Hematopoietic multipotent progenitor cell treated with erythropoietin and hydrocortisone succinate and interleukin-3 and kit ligand, for 15 days (in vitro differentiated cells): Measurements from ENCODE around the gene MRPL17.

Source experiments
- DNase-seq: peaks from one replicate; pipeline ENCODE4 v3.0.0-alpha.2; 2015; ENCODE audit warnings: low spot score

MRPL17 gene

GRCh38 chr11:6654281-6655019 is 28.7 kb downstream of the MRPL17 start:
- DNase-seq = no peak

DNA sequence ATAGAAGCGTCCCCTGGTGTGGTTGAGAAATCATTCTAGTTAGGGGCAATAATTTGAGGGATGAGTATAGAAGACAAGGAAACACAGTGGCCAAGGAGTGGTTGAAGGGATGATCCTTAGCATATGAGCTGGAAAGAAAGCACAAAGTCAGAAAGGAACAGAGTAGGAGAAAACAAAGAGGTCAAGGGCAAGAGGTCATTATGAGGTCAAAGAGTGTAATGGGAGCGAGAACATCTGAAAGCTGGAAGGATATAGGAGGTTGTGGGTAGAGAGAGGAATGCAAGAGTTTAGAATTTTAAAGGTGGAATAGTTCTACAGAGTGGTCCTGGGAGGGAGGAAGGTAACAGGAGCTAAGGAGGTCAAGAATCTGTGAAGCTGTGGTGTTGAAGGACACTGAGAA is 29.5 kb downstream of the MRPL17 start:
- DNase-seq = no peak

DNA sequence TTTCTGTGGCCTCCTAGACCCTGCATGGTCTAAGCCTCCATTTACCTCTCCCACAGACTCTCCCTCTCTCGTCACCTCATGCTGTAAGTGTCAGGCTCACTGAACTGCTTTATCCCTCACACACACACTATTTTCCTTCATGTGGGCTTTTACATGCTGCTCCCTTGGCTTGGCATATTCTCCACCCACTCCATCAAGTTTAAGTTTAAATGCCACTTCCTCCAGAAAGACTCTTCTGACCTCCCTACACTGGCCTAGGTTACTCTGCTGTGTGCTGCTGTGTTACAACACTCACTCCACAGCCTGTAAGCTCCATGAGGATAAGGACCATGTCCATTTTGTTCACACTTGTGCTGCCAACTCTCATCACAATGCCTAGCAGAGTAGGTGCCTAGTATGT is 30.0 kb downstream of the MRPL17 start:
- DNase-seq = no peak

GRCh38 chr11:6652182-6652581 is 31.0 kb downstream of the MRPL17 start:
- no peak for DNase-seq

- DNase-seq = no peak
Observed at GRCh38 chr11:6650980-6651379, 32.2 kb downstream of the MRPL17 start.

GRCh38 chr11:6650104-6650503 is 33.0 kb downstream of the MRPL17 start:
- DNase-seq = no peak

DNA sequence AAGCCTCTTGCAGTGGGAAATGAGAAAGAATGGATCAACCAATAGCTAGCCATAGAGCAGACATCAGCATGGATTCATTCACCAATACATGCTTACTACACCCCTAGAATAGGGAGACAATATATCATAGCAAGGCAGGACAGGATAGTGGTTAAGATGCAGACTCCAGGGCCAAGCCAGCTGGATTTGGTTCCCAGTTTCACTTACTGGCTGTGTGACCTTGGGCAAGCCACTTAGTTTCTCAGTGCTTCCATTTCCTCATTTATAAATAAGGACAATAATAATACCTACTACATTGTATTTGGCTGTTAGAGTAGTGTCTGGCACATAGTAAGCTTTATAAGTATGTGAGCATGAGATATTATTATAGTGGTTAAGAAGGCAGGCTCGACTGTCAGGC is 34.6 kb downstream of the MRPL17 start:
- DNase-seq = no peak

GRCh38 chr11:6647836-6648235 is 35.3 kb downstream of the MRPL17 start:
- DNase-seq = no peak

DNA sequence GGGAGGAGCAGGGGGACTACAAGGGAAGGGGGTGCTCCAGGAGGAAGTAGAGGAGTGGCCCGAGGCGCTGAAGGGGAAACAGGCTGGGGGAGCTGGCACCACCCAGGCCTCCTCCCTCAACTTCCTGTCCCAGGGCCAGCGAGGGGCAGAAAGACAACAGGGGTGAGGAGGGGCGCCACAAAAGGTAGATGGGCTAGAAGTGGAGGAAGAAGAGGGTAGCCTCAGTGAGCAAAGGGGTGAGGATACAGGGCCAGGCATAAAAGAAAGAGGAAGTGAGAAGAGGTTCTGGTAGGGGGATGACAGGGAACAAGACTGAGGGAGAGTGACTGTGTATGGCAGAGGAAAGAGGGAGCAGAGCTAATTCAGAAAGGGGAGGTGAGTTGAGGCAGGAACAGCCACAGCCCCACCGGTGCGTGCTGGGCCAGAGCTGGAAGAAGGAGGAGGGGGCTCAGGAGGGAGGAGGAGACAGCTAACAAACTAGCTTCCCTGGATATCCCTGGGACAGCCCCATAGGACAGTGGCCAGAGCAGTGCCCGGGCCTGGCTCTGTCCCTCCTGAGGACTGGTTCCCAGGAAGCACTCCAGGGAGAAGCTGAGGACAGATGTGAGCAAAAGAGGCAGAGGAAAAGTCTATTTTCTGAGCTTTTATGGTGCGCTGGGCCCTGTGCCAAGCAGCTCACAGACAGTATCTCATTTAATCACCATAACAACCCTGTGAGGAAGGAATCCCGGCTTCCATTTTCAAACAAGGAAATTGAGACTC is 36.0 kb downstream of the MRPL17 start:
- no peak for DNase-seq

DNA sequence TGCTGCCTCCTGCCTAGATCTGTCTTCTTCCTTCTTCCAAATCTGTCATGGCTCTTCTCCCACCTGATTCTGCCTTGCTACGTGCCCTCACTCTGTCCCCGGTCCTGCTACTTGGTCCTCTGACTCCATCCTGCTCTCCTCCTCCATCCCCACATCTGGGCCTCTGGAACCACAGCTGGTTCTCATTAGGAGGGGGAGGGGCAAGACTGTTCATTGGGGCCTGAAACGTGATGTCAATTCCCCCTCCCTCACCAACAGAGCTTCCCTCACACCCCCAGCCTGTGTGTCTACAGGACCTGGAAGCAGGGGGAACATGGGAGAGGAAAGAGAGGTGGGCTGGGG is 36.6 kb downstream of the MRPL17 start:
- no peak for DNase-seq

- DNase-seq = no peak
Observed at GRCh38 chr11:6646071-6646470, 37.1 kb downstream of the MRPL17 start.

- DNase-seq = no peak
Observed at GRCh38 chr11:6642957-6643356, 40.2 kb downstream of the MRPL17 start.

GRCh38 chr11:6640985-6641701 is 42.0 kb downstream of the MRPL17 start:
- DNase-seq = no peak

- no peak for DNase-seq
Observed at GRCh38 chr11:6640036-6640984, 42.8 kb downstream of the MRPL17 start.

GRCh38 chr11:6638429-6638828 is 44.7 kb downstream of the MRPL17 start:
- DNase-seq = peak; percentile 36

DNA sequence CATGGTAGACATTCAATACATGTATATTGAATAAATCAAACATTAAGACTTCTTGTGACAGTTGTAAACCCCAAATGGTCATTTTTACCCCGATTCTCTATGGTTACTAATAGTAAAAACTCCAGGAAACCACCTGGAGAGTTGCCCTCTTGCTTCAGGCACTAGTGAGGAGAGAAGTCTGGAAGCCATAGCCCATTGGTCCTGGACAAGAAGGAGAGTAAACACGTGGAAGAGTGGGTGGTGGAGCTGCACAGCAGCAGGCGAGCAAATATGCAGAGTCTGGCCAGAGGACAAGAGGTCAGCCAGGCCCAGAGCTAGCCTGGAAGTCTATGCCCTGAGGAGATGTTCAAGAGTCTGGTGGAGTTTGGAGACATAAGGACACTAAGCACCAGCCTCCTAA is 45.3 kb downstream of the MRPL17 start:
- DNase-seq = no peak

DNA sequence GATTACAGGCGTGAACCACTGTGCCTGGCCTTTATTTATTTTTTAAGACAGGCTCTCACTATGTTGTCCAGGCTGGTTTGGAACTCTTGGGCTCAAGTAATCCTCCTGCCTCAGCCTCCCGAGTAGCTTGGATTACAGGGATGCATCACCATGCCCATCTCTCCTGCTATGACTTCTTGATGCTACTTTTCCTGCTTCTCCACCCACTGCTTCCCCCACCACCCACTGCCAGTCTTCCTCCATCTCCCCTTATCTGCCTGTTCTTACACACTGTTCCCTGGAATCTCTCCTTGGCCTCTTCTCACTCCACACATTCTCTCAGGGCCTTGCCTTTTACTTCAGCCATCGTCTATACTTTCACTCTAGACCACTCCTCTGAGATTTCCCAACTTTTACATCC is 46.7 kb downstream of the MRPL17 start:
- no peak for DNase-seq

- DNase-seq = no peak
Observed at GRCh38 chr11:6635082-6635932, 47.8 kb downstream of the MRPL17 start.

GRCh38 chr11:6634534-6634933 is 48.6 kb downstream of the MRPL17 start:
- DNase-seq = no peak

DNA sequence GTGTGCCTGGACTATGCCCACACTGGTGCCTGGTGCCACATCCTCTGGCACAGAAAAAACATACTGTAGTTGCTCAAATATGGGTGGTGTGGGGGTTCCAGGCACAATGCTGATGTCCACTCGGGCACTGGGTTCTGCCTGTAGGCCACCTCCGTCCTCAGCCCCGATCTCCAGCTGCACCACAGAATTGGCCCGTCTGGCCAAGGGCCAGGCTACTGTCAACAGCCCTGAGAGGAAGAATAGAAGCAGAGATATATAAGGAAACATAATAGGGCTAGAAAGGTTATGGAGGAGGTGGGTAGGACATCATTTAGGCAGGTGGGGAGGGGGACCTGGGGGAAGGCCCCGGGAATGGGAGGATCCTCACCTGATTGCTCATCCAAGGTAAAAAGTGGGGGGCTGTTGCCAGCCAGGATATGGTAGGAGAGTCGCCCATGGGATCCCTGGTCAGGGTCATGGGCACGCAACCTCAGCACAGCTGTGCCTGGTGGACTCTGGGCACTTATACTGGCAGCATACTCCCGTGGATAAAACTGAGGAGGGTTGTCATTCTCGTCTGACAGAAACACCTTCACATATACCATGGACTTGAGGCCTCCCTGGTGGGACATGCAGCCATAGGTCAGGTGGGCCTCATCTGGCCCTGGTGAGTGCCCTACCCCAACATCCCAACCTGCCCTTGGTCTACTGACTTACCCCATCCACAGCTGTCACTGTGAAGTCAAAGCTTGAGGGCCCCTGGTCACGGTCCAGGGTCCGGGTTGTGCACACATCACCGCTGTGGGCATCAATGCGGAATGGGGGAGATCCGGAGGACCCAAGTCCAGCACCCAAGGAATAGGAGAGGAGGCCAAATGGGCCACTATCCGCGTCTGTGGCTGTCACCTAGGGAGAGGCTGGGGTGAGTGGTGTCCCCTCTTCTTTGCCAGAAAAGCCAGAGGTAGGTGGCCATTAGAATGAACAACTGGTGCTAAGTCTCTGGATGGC is 49.4 kb downstream of the MRPL17 start:
- DNase-seq = no peak
